Activated CD4-positive, alpha-beta T cell treated with anti-CD3 and anti-CD28 coated beads, Interleukin-2, amount 10 ng/mL, durations not matched to agents 7 days and 5 days (primary cell): ENCODE measurements around the gene ENDOU. TPM values are rescaled to one million over a fixed set of nuclear protein-coding genes. Genes with fewer than 3 reads are reported as not detected.
"Not testable (repeated sequence)": the region's sequence is repeated elsewhere in the genome, so short reads cannot be mapped to it uniquely, and the experiment has no call there.

Experiments used
- CTCF ChIA-PET: fragments of 350-600 bp; sonication (Branson Sonifier 250); formaldehyde crosslinking; loops from one replicate; lab custom pipeline; 2021; ENCODE audit warnings: antibody characterized with exemption; lab: Charles Lee
- POLR2A ChIA-PET: fragments of 350-600 bp; sonication (Branson Sonifier 250); formaldehyde crosslinking; loops from one replicate; lab custom pipeline; 2021; ENCODE audit warnings: antibody characterized with exemption; lab: Charles Lee
- DNase-seq: peaks from one replicate; pipeline ENCODE4 v3.0.0-alpha.2; 2020
- H3K27ac Mint-ChIP-seq: one replicate; pipeline ENCODE4 v1.8.0; 2021; ENCODE audit warnings: mild to moderate bottlenecking, moderate library complexity, mixed read lengths
- H3K27me3 Mint-ChIP-seq: one replicate; pipeline ENCODE4 v1.8.0; 2021; ENCODE audit warnings: mixed read lengths
- H3K36me3 Mint-ChIP-seq: one replicate; pipeline ENCODE4 v1.8.0; 2021; ENCODE audit warnings: low read depth, mixed read lengths
- H3K4me1 Mint-ChIP-seq: one replicate; pipeline ENCODE4 v1.8.0; 2021; ENCODE audit warnings: mixed read lengths
- H3K4me3 Mint-ChIP-seq: one replicate; pipeline ENCODE4 v1.8.0; 2021; ENCODE audit warnings: mild to moderate bottlenecking, moderate library complexity, mixed read lengths
- H3K9me3 Mint-ChIP-seq: one replicate; pipeline ENCODE4 v1.8.0; 2021; ENCODE audit warnings: mixed read lengths
- total RNA-seq, 2 experiments: library from RNA; stranded (reverse); gene quantifications; one replicate each; pipeline ENCODE4 v1.2.3, GENCODE V29; 2021

ENDOU gene
- total RNA-seq, 2 experiments from 2014 or later: not detected

DNA sequence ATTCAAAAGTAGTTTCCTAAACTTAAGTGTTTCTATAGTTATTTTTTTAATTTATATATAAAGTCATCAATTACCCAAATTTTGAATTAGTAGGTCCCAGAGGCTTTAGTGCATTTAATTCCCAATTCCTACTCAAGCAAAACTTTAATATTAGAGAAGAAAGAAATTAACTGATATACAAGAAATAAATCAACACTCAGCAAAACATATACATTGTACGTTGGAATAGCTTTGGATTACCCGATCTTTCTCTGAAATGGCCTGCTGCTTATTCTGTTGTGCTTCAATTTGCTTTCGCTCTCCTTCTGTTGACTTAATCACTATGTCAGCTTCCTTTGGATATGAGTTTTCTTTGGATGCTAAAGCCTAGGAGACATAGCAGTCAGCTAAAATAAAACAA lies 37.7 kb downstream of the ENDOU start:
- H3K27ac Mint-ChIP-seq: no peak overlapping the region
- H3K4me1 Mint-ChIP-seq: peaks cover 4% of the 10 kb centered on the region
- ChIA-PET POLR2A (no interaction called here), CTCF (interaction anchor here (1.3 to 1.5 kb wide), 2 partner anchors 8 to 55 kb away, joined by 3 read pairs; no protein-coding TSS in a partner anchor)
- no peaks in the 10 kb centered on the region for H3K27me3 Mint-ChIP-seq
- H3K9me3 Mint-ChIP-seq: no peaks in the 10 kb centered on the region
- H3K4me3 Mint-ChIP-seq: no peak overlapping the region
- H3K36me3 Mint-ChIP-seq: peaks cover 41% of the 10 kb centered on the region
- no peak for DNase-seq

DNA sequence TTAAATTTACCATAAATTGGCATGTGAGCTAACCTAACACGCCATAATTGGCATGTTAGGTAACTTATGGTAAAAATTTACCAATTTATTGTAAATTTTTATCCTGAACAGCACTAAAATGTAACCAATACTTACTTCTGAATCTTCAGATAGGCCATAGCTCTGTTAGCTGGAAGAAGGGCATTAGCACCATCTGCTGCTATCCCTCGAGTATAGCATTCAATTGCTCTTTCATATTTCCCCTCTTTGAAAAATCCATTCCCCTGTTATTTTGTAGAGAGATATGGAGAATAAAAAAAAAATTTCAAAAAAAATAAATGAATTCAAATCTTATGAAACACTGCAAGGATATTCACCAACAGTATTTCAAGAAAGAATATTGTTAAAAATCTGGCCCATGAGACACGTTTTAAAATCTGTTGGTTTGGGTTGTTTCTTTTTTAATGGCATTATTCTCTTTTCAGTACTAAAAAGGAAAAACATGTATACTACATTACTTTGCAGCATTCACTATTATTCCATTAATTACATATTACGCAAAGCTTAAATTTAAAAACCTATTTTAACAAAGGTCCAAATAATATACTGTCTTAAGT lies 38.5 kb downstream of the ENDOU start:
- H3K4me1 Mint-ChIP-seq: peaks cover 4% of the 10 kb centered on the region
- peak; percentile 49 for DNase-seq
- H3K4me3 Mint-ChIP-seq: no peak overlapping the region
- peaks cover 34% of the 10 kb centered on the region for H3K36me3 Mint-ChIP-seq
- H3K27ac Mint-ChIP-seq: no peak overlapping the region
- no peaks in the 10 kb centered on the region for H3K27me3 Mint-ChIP-seq
- ChIA-PET CTCF (interaction anchor here (0.7 to 1.5 kb wide), 4 partner anchors 9 to 56 kb away, joined by 3 to 6 read pairs (median 4); no protein-coding TSS in a partner anchor), POLR2A (no interaction called here)
- H3K9me3 Mint-ChIP-seq: no peaks in the 10 kb centered on the region

DNA sequence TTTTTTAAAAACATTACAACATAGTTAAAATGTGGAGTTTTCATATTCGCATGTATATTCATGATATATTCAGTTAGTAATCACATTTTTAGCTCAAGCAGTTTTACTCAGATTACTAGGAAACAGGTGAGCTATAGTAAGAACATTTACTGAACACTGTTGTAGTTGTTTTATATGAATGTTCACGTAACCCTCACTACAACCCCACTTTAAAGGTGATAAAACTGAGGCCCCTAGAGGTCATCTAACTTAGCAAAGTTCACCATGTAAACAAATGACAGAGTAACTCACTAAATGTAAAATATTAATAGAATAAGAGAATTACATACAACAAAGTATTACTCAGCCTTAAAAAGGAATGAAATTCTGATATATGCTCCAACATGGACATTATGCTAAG lies 45.5 kb downstream of the ENDOU start:
- H3K36me3 Mint-ChIP-seq: peaks cover 66% of the 10 kb centered on the region
- H3K27me3 Mint-ChIP-seq: no peaks in the 10 kb centered on the region
- ChIA-PET POLR2A (no interaction called here), CTCF (interaction anchor here (1.2 kb wide), 1 partner anchor 647 kb away, joined by 3 read pairs; no protein-coding TSS in a partner anchor)
- DNase-seq: no peak
- H3K4me3 Mint-ChIP-seq: no peak overlapping the region
- no peak overlapping the region for H3K27ac Mint-ChIP-seq
- no peaks in the 10 kb centered on the region for H3K9me3 Mint-ChIP-seq
- H3K4me1 Mint-ChIP-seq: peaks cover 13% of the 10 kb centered on the region

DNA sequence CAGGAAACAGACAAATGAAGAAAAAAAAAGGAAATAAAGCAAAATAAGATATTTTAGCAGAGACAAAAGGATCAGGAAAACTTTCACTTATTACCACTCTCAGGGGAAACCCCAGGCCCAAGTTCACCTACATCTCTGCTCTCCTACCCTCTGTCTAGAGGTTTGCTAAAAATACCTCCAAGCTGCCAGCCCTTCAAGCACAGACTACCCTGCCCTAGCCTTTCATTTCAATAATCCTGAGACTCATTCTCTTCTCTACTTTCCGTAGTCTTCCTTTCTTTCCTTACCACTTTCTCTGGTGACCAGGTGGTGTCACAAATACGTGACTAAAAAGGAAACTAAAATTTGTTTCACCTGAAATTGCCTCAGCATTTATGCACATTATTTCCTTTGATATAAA lies 53.2 kb downstream of the ENDOU start:
- H3K27me3 Mint-ChIP-seq: no peaks in the 10 kb centered on the region
- no peak overlapping the region for H3K4me3 Mint-ChIP-seq
- ChIA-PET POLR2A (no interaction called here), CTCF (no interaction called here)
- H3K9me3 Mint-ChIP-seq: no peaks in the 10 kb centered on the region
- H3K4me1 Mint-ChIP-seq: peaks cover 16% of the 10 kb centered on the region
- no peak overlapping the region for H3K27ac Mint-ChIP-seq
- no peak for DNase-seq
- H3K36me3 Mint-ChIP-seq: peaks cover 61% of the 10 kb centered on the region

DNA sequence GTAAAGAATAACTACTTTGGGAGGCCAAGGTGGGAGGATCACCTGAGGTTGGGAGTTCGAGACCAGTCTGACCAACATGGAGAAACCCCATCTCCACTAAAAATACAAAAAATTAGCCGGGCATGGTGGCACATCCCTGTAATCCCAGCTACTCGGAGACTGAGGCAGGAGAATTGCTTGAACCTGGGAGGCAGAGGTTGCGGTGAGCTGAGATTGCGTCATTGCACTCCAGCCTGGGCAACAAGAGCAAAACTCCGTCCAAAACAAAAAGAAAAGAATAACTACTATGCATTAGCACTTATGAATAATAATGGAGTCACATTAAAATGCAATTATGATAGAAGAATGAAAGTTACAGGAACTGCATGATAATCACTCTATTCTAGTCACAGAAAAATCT lies 57.4 kb downstream of the ENDOU start:
- POLR2A ChIA-PET, H3K27ac Mint-ChIP-seq, CTCF ChIA-PET, H3K4me1 Mint-ChIP-seq, H3K9me3 Mint-ChIP-seq, H3K4me3 Mint-ChIP-seq, H3K27me3 Mint-ChIP-seq, DNase-seq: not testable (repeated sequence)
- H3K36me3 Mint-ChIP-seq: peaks cover 44% of the 10 kb centered on the region

Other genes with a start within 250 kb of the ENDOU start
- gene RPAP3, start 19.5 kb downstream of the ENDOU start, total RNA-seq: 10 to 100 TPM; 40.3 to 42.9 TPM
- under 1 TPM in 1 of 2 experiments, not detected in 1; 0.15 TPM for gene RAPGEF3, start 33.4 kb upstream of the ENDOU start, total RNA-seq
- 1 to 10 TPM; 7.9 to 9.1 TPM for gene SLC48A1, start 47.7 kb upstream of the ENDOU start, total RNA-seq
- 100 to 1,000 TPM; 218 to 232 TPM for gene HDAC7, start 94.4 kb upstream of the ENDOU start, total RNA-seq
- 10 to 100 TPM; 16.4 to 17.3 TPM for gene VDR, start 179.5 kb upstream of the ENDOU start, total RNA-seq
- gene TMEM106C, start 238.1 kb upstream of the ENDOU start, total RNA-seq: 100 to 1,000 TPM; 145 to 181 TPM